Loucy (cell line): Measurements from ENCODE around the gene SLC4A11.

Source experiments
- H2AFZ ChIP-seq: fragments of 200-600 bp; sonication (generic); 2 replicates; pipeline ENCODE4 v1.6.0; 2016; ENCODE audit warnings: antibody characterized with exemption, mild to moderate bottlenecking, low read length, moderate library complexity
- H3F3A ChIP-seq: fragments of 200-600 bp; 2 replicates; pipeline ENCODE4 v1.6.0; 2016; ENCODE audit warnings: antibody characterized with exemption, low read depth, mild to moderate bottlenecking
- H3K27me3 ChIP-seq: fragments of 200-600 bp; sonication (generic); 2 replicates; pipeline ENCODE4 v1.6.1; 2014; ENCODE audit warnings: low read length, mild to moderate bottlenecking; ENCODE audit not compliant: insufficient read depth, poor library complexity, severe bottlenecking
- H3K36me3 ChIP-seq: fragments of 200-600 bp; sonication (generic); 2 replicates; pipeline ENCODE4 v1.6.1; 2016; ENCODE audit warnings: low read length; ENCODE audit not compliant: insufficient read depth
- H3K4me1 ChIP-seq: fragments of 200-600 bp; sonication (generic); 2 replicates; pipeline ENCODE4 v1.5.1; 2014; ENCODE audit warnings: low read length, mild to moderate bottlenecking; ENCODE audit not compliant: insufficient read depth, poor library complexity, severe bottlenecking
- H3K4me2 ChIP-seq: fragments of 200-600 bp; sonication (generic); 2 replicates; pipeline ENCODE4 v1.6.0; 2014; ENCODE audit warnings: antibody characterized with exemption, low read length, low read depth, mild to moderate bottlenecking; ENCODE audit not compliant: poor library complexity, severe bottlenecking
- H3K4me3 ChIP-seq: fragments of 200-600 bp; sonication (generic); 2 replicates; pipeline ENCODE4 v1.5.1; 2014; ENCODE audit warnings: low read length, mild to moderate bottlenecking, mixed read lengths; ENCODE audit not compliant: poor library complexity, severe bottlenecking
- H3K79me2 ChIP-seq: fragments of 200-600 bp; sonication (generic); 2 replicates; pipeline ENCODE4 v1.6.1; 2014; ENCODE audit warnings: low read length; ENCODE audit not compliant: insufficient read depth
- H3K9ac ChIP-seq: fragments of 200-600 bp; sonication (generic); 2 replicates; pipeline ENCODE4 v1.6.0; 2014; ENCODE audit warnings: mild to moderate bottlenecking, low read depth, low read length, moderate library complexity; ENCODE audit not compliant: poor library complexity, severe bottlenecking
- H3K9me2 ChIP-seq: fragments of 200-600 bp; sonication (generic); replicated peaks from 2 replicates; pipeline ENCODE4 v1.6.1; 2016; ENCODE audit warnings: low read depth, low read length, mixed read lengths
- H3K9me3 ChIP-seq: fragments of 200-600 bp; sonication (generic); 2 replicates; pipeline ENCODE4 v1.6.1; 2014; ENCODE audit warnings: mild to moderate bottlenecking, antibody characterized with exemption, low read length, low read depth; ENCODE audit not compliant: insufficient read depth
- H4K20me1 ChIP-seq: fragments of 200-600 bp; sonication (generic); 2 replicates; pipeline ENCODE4 v1.6.0; 2014; ENCODE audit warnings: antibody characterized with exemption, low read length, mild to moderate bottlenecking; ENCODE audit not compliant: insufficient read depth, poor library complexity, severe bottlenecking
- EZH2phosphoT487 ChIP-seq: fragments of 200-600 bp; IDR thresholded peaks from 2 replicates; pipeline ENCODE4 v1.6.1; 2018; ENCODE audit warnings: antibody characterized with exemption, mild to moderate bottlenecking, moderate library complexity, borderline replicate concordance
- TF ChIP-seq, protein P1 (sequence below): fragments of 200-600 bp; sonication (generic); conservative IDR thresholded peaks from 2 replicates; pipeline ENCODE4 v1.5.1; 2014; ENCODE audit warnings: mild to moderate bottlenecking, antibody characterized with exemption, low read length

Gene SLC4A11

DNA sequence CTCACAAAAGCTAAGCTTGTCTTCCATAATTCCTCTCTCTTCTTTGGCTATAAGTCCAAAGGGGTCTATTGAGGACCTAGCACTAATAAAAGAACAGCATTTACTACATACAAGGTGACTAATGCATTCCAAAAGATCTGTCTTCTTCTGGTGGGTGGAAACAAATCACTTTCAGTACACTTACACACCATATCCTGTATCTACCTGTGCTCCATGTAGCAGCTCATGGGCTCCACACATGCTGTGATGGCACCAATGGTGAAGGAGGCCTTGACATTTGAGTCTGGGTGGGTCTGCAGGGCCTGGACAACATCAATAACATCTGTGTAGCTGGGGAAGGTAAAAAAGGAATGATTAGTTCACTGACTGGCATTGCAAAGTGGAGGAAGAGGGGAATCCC lies 42.4 kb upstream of the SLC4A11 start:
- no peak overlapping the region for H3K9ac ChIP-seq
- H3K9me2 ChIP-seq, result no peaks in the 10 kb centered on the region
- no peak for TF ChIP-seq EZH2phosphoT487
- TF ChIP-seq, protein P1, sequence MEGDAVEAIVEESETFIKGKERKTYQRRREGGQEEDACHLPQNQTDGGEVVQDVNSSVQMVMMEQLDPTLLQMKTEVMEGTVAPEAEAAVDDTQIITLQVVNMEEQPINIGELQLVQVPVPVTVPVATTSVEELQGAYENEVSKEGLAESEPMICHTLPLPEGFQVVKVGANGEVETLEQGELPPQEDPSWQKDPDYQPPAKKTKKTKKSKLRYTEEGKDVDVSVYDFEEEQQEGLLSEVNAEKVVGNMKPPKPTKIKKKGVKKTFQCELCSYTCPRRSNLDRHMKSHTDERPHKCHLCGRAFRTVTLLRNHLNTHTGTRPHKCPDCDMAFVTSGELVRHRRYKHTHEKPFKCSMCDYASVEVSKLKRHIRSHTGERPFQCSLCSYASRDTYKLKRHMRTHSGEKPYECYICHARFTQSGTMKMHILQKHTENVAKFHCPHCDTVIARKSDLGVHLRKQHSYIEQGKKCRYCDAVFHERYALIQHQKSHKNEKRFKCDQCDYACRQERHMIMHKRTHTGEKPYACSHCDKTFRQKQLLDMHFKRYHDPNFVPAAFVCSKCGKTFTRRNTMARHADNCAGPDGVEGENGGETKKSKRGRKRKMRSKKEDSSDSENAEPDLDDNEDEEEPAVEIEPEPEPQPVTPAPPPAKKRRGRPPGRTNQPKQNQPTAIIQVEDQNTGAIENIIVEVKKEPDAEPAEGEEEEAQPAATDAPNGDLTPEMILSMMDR, result no peak
- H3K4me2 ChIP-seq, result no peak overlapping the region
- no peak overlapping the region for H2AFZ ChIP-seq
- no peaks in the 10 kb centered on the region for H4K20me1 ChIP-seq
- H3K4me3 ChIP-seq, result no peak overlapping the region
- H3K36me3 ChIP-seq, result peaks cover 22% of the 10 kb centered on the region; the same call in 1 of the 2 replicates
- no peaks in the 10 kb centered on the region for H3K27me3 ChIP-seq
- H3F3A ChIP-seq, result no peaks in the 10 kb centered on the region
- no peaks in the 10 kb centered on the region for H3K9me3 ChIP-seq
- H3K79me2 ChIP-seq, result no peaks in the 10 kb centered on the region
- no peaks in the 10 kb centered on the region for H3K4me1 ChIP-seq

DNA sequence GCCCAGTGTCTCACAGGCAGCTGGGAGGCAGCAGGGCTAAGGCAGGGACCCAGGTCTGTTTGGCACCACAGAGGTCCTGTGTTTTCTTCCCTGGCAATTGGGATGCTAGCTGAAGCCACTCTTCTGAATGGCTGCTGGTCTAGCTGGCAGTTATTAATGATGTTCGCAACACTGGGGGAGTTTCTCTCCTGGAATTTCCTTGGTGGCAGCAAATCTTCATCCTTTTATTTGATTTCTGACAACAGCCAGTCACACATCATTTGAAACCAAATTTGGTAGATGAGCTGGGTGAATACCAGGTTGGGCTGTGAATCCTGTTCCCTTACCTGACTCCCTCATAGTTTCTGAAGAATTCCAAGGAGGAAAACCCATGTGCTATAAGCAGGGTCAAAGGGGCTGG lies 40.8 kb upstream of the SLC4A11 start:
- Histone ChIP-seq H3K27me3 (no peaks in the 10 kb centered on the region), H3K4me1 (no peaks in the 10 kb centered on the region), H3K9me2 (no peaks in the 10 kb centered on the region), H3F3A (no peaks in the 10 kb centered on the region), H3K4me3 (no peak overlapping the region), H3K9me3 (no peaks in the 10 kb centered on the region), H3K79me2 (no peaks in the 10 kb centered on the region), H3K9ac (no peak overlapping the region), H3K36me3 (peaks cover 22% of the 10 kb centered on the region; the same call in 1 of the 2 replicates), H2AFZ (no peak overlapping the region), H3K4me2 (no peak overlapping the region), H4K20me1 (no peaks in the 10 kb centered on the region)
- no peak for TF ChIP-seq EZH2phosphoT487
- TF ChIP-seq, protein P1, result no peak

DNA sequence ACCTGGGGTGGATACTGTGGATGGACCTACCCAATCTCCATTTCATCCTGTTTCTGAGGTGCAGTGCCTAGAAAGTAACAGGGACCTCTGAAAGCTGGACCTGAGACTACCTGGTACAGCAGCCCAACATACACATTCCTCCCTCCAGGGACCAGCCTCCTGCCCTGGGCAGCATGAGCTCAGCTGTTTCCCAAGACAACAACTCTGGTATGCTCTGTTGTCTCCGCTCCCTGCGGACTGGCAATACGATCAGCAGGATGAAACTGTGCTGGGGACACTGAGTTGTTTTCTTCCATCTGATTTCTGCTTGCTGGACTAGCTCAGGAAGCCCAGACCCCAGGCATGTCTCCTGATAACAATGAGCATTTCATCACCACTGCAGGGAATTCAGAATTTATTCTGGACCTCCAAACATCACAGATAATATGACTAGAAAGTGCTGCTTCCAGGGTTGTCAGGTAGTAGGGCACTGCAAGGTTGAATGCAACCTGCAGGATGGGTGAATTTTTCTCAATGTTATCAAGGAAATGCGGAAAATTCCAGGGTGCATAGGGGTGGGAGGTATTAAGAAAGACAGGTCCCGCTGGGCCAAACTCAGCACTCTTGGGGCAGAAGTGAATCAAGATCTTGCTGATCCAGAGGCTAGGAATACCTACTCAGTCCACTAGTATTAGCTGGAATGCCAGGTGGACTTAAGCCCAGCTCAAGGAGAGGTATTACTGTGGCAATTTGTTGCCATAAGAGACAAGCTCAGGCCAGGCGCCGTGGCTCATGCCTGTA lies 38.9 kb upstream of the SLC4A11 start:
- Histone ChIP-seq H3K9me3 (no peaks in the 10 kb centered on the region), H3K4me3 (no peak overlapping the region), H3K36me3 (peaks cover 22% of the 10 kb centered on the region; the same call in 1 of the 2 replicates), H4K20me1 (no peaks in the 10 kb centered on the region), H2AFZ (no peak overlapping the region), H3K4me1 (no peaks in the 10 kb centered on the region), H3K4me2 (no peak overlapping the region), H3K9me2 (no peaks in the 10 kb centered on the region), H3F3A (no peaks in the 10 kb centered on the region), H3K27me3 (no peaks in the 10 kb centered on the region), H3K79me2 (no peaks in the 10 kb centered on the region), H3K9ac (no peak overlapping the region)
- TF ChIP-seq, protein P1, result no peak
- TF ChIP-seq EZH2phosphoT487, result no peak
